B cell (primary cell): ENCODE results near the gene THADA. TPM values are rescaled to one million over a fixed set of nuclear protein-coding genes. Genes with fewer than 3 reads are reported as not detected.

ENCODE experiments used
- ATAC-seq: fragments of 200-7000 bp; cut with Tn5 transposase; one replicate; pipeline ENCODE4 v1.10.0; 2021; ENCODE audit warnings: low read depth, mild to moderate bottlenecking, moderate number of reproducible peaks, moderate library complexity
- CTCF ChIA-PET: fragments of 350-600 bp; sonication (Branson Sonifier 250); formaldehyde crosslinking; loops from one replicate; lab custom pipeline; 2021; ENCODE audit warnings: antibody characterized with exemption, inconsistent platforms; lab: Charles Lee
- POLR2A ChIA-PET: fragments of 350-600 bp; sonication (Branson Sonifier 250); formaldehyde crosslinking; loops from one replicate; lab custom pipeline; 2021; ENCODE audit warnings: antibody characterized with exemption; lab: Charles Lee
- DNase-seq: peaks from one replicate; pipeline ENCODE4 v3.0.0; 2013
- H2AFZ ChIP-seq: 2 replicates; pipeline ENCODE4 v1.6.1; 2012; ENCODE audit warnings: mild to moderate bottlenecking, low read depth, low read length; ENCODE audit not compliant: insufficient read depth, poor library complexity, severe bottlenecking
- H3K27ac ChIP-seq, 2 donors: 1 replicate in 1 of 2; 2 replicates in 1 of 2; pipeline ENCODE4 v1.5.1; 2012 to 2013; ENCODE audit warnings: low read length in 2 of 2, mild to moderate bottlenecking in 2 of 2, moderate library complexity in 1 of 2
- H3K27me3 ChIP-seq, 4 experiments: fragments of 200-600 bp in 1 of 4; sonication (generic) in 1 of 4; replicated peaks in 1 of 4; 1 replicate in 2 of 4; 2 replicates in 2 of 4; pipeline versions ENCODE4 v1.6.1 to v1.7.0; 2013 to 2016; ENCODE audit warnings: low read length in 3 of 4, mild to moderate bottlenecking in 2 of 4, mixed read lengths in 1 of 4, moderate library complexity in 1 of 4; ENCODE audit not compliant: insufficient read depth in 4 of 4, control insufficient read depth in 3 of 4; ENCODE audit errors: control extremely low read depth in 1 of 4
- H3K36me3 ChIP-seq, 2 experiments: replicated peaks in 1 of 2; 1 replicate in 1 of 2; 2 replicates in 1 of 2; pipeline versions ENCODE4 v1.6.1 to v1.7.1; 2013; ENCODE audit warnings: low read length in 1 of 2; ENCODE audit not compliant: insufficient read depth in 2 of 2, control insufficient read depth in 1 of 2; ENCODE audit errors: control extremely low read depth in 1 of 2, extremely low read depth in 1 of 2
- H3K4me1 ChIP-seq, 2 donors: fragments of 200-600 bp in 1 of 2; sonication (generic) in 1 of 2; 1 replicate in 1 of 2; 2 replicates in 1 of 2; pipeline versions ENCODE4 v1.5.1 to v1.6.1; 2013 to 2017; ENCODE audit warnings: low read length in 2 of 2; ENCODE audit not compliant: control insufficient read depth in 2 of 2, insufficient read depth in 2 of 2
- H3K4me2 ChIP-seq: replicated peaks from 2 replicates; pipeline ENCODE3; 2012; ENCODE audit warnings: mild to moderate bottlenecking, low read depth, low read length; ENCODE audit not compliant: poor library complexity, severe bottlenecking
- H3K4me3 ChIP-seq, 5 experiments: fragments of 200-600 bp in 1 of 5; sonication (generic) in 1 of 5; 1 replicate in 3 of 5; 2 replicates in 2 of 5; pipeline versions ENCODE4 v1.5.1 to v1.7.0; 2011 to 2016; ENCODE audit warnings: low read length in 4 of 5, mild to moderate bottlenecking in 4 of 5, low read depth in 2 of 5, control low read depth in 1 of 5, moderate library complexity in 1 of 5; ENCODE audit not compliant: insufficient read depth in 1 of 5; ENCODE audit errors: control extremely low read depth in 1 of 5, extremely low read depth in 1 of 5
- H3K79me2 ChIP-seq: fragments of 200-600 bp; sonication (generic); one replicate; pipeline ENCODE4 v1.6.0; 2016; ENCODE audit warnings: low read length; ENCODE audit not compliant: control insufficient read depth, insufficient read depth
- H3K9ac ChIP-seq: fragments of 200-600 bp; sonication (generic); 2 replicates; pipeline ENCODE4 v1.6.1; 2017; ENCODE audit warnings: mild to moderate bottlenecking, low read length, moderate library complexity
- H3K9me3 ChIP-seq, 3 donors: one replicate each; pipeline versions ENCODE4 v1.6.1 to v1.7.1; 2013; ENCODE audit warnings: low read length in 2 of 3; ENCODE audit not compliant: control insufficient read depth in 2 of 3, insufficient read depth in 1 of 3; ENCODE audit errors: control extremely low read depth in 1 of 3
- H4K20me1 ChIP-seq: 2 replicates; pipeline ENCODE4 v1.6.0; 2012; ENCODE audit warnings: mild to moderate bottlenecking, low read length; ENCODE audit not compliant: insufficient read depth, control insufficient read depth, poor library complexity, severe bottlenecking
- H3K27ac Mint-ChIP-seq: one replicate; pipeline ENCODE4 v1.8.0; 2021; ENCODE audit warnings: mixed read lengths
- H3K27me3 Mint-ChIP-seq: one replicate; pipeline ENCODE4 v1.8.0; 2021; ENCODE audit warnings: mixed read lengths
- H3K4me1 Mint-ChIP-seq: one replicate; pipeline ENCODE4 v1.8.0; 2021; ENCODE audit warnings: mixed read lengths
- H3K4me3 Mint-ChIP-seq: one replicate; pipeline ENCODE4 v1.8.0; 2021; ENCODE audit warnings: mixed read lengths
- H3K9me3 Mint-ChIP-seq: one replicate; pipeline ENCODE4 v1.8.0; 2022; ENCODE audit warnings: mixed read lengths; ENCODE audit not compliant: insufficient read depth
- CTCF ChIP-seq: fragments of 200-600 bp; IDR thresholded peaks from one replicate; pipeline ENCODE4 v1.8.0; 2022; ENCODE audit warnings: antibody characterized with exemption, mild to moderate bottlenecking
- EZH2 ChIP-seq: IDR thresholded peaks from 2 replicates; pipeline ENCODE4 v1.6.1; 2012; ENCODE audit warnings: borderline replicate concordance, low read depth, mild to moderate bottlenecking, moderate library complexity, low read length; ENCODE audit not compliant: insufficient read depth, poor library complexity, severe bottlenecking
- WGBS: methylation state at CpG from one replicate; pipeline ENCODE4 v1.1.5; 2013; ENCODE audit warnings: missing lambda C conversion rate; ENCODE audit not compliant: insufficient coverage; 5-methylcytosine and 5-hydroxymethylcytosine counted together
- intact Hi-C: fragments of 100-400 bp; cut with micrococcal nuclease; formaldehyde crosslinking; loops from one replicate; pipeline ENCODE4 v1.10.0; 2022
- polyA plus RNA-seq: library from polyadenylated mRNA; depleted of rRNA; stranded (reverse); fragments of >200 nt; gene quantifications from 2 replicates; pipeline ENCODE4 v1.2.3, GENCODE V29; 2012
- total RNA-seq, 2 donors: library from RNA; stranded (reverse); fragments of 120-200 nt in 1 of 2; gene quantifications; 1 replicate in 1 of 2; 2 replicates in 1 of 2; pipeline versions ENCODE4 v1.2.3 to v1.2.4, GENCODE V29; 2013 to 2022

THADA gene
- total and polyA plus RNA-seq, 2 donors (not counting 1 experiment from before 2014, with no cell fraction given), result 17.6 to 48.5 TPM

DNA sequence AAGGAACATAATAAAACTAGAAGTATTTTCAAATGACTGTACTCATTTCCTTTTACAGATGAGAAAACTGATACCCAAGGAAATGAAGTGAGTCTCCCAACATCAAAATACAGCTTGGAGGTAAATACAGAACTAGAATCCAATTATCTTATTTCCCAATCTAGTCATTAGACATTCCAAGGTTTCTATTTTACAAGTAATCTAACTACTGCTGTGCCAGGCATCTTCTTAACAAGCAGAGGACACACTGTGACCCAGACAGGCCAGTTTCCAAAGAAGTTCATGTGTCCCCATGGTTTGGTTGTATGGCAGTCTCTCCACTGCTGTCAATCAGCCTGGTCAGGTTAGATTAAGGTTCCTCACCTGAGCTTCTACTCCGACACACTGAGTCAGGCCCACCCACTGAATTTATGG, 143.5 kb downstream of the THADA start:
- Histone ChIP-seq H3K9ac (no peak overlapping the region), H3K27ac (no peak overlapping the region), H3K36me3 (peaks cover 0 to 11% of the 10 kb centered on the region in 2 experiments), H4K20me1 (no peaks in the 10 kb centered on the region), H3K79me2 (no peaks in the 10 kb centered on the region), H2AFZ (no peak overlapping the region), H3K4me1 (no peaks in the 10 kb centered on the region), H3K4me2 (no peak overlapping the region), H3K4me3 (no peak overlapping the region), H3K27me3 (no peaks in the 10 kb centered on the region), H3K9me3 (peaks cover 0 to 9% (median 4%) of the 10 kb centered on the region in 3 donors)
- WGBS, result 100% methylated on average over 1 of the region's 1 CpG
- Mint-ChIP-seq H3K4me3 (no peak overlapping the region), H3K27ac (no peak overlapping the region), H3K4me1 (no peaks in the 10 kb centered on the region), H3K9me3 (peaks cover 8% of the 10 kb centered on the region), H3K27me3 (no peaks in the 10 kb centered on the region)
- TF ChIP-seq CTCF, result no peak
- no peak for TF ChIP-seq EZH2
- ATAC-seq, result no peak
- ChIA-PET POLR2A (no interaction called here), CTCF (no interaction called here)
- no peak for DNase-seq
- intact Hi-C loops, result no loop called here

GRCh38 chr2:43450617-43451016, 145.2 kb downstream of the THADA start:
- Histone ChIP-seq H2AFZ (no peak overlapping the region), H3K4me1 (no peaks in the 10 kb centered on the region), H3K36me3 (peaks cover 2 to 22% of the 10 kb centered on the region in 2 experiments), H4K20me1 (no peaks in the 10 kb centered on the region), H3K27me3 (no peaks in the 10 kb centered on the region), H3K4me2 (no peak overlapping the region), H3K27ac (no peak overlapping the region), H3K9me3 (peaks cover 0 to 9% (median 4%) of the 10 kb centered on the region in 3 donors), H3K79me2 (no peaks in the 10 kb centered on the region), H3K9ac (no peak overlapping the region), H3K4me3 (no peak overlapping the region)
- no peak for ATAC-seq
- Mint-ChIP-seq H3K27ac (no peak overlapping the region), H3K27me3 (no peaks in the 10 kb centered on the region), H3K4me1 (no peaks in the 10 kb centered on the region), H3K4me3 (no peak overlapping the region), H3K9me3 (peaks cover 8% of the 10 kb centered on the region)
- ChIA-PET POLR2A (no interaction called here), CTCF (interaction anchor here (1.1 to 1.3 kb wide), 2 partner anchors 11 to 34 kb away, joined by 3 read pairs; no protein-coding TSS in a partner anchor)
- intact Hi-C loops, result no loop called here
- no peak for DNase-seq
- WGBS, result no CpG with 5 or more reads among the region's 1 CpG
- TF ChIP-seq CTCF (no peak), EZH2 (no peak)
